ENCODE data around the gene USP49.
A peak's percentile ranks its signal among the peaks of the same experiment; 100 is the strongest.

USP49 gene

GRCh38 chr6:41931792-41932191 is 36.6 kb upstream of the USP49 start:
- no peak for DNase-seq

GRCh38 chr6:41929924-41930323 is 34.7 kb upstream of the USP49 start:
- no peak for DNase-seq

GRCh38 chr6:41927253-41927652 is 32.1 kb upstream of the USP49 start:
- no peak for DNase-seq

- no peak for DNase-seq
These were observed 27.0 kb upstream of the USP49 start for GRCh38 chr6:41922154-41922553.

DNA sequence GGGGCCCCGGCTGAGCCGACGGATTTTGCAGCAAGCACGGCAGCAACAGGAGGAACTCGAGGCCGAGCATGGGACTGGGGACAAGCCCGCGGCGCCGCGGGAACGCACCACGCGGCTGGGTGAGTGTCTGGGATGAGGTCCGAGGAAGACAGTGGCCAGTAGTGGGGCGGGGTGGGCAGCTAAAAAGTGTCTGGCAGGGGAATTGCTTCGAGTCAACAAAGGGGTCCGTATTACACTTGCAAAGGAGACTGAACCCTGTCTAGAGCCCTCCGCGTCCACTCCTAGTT is 26.5 kb upstream of the USP49 start:
- DNase-seq: no peak

DNA sequence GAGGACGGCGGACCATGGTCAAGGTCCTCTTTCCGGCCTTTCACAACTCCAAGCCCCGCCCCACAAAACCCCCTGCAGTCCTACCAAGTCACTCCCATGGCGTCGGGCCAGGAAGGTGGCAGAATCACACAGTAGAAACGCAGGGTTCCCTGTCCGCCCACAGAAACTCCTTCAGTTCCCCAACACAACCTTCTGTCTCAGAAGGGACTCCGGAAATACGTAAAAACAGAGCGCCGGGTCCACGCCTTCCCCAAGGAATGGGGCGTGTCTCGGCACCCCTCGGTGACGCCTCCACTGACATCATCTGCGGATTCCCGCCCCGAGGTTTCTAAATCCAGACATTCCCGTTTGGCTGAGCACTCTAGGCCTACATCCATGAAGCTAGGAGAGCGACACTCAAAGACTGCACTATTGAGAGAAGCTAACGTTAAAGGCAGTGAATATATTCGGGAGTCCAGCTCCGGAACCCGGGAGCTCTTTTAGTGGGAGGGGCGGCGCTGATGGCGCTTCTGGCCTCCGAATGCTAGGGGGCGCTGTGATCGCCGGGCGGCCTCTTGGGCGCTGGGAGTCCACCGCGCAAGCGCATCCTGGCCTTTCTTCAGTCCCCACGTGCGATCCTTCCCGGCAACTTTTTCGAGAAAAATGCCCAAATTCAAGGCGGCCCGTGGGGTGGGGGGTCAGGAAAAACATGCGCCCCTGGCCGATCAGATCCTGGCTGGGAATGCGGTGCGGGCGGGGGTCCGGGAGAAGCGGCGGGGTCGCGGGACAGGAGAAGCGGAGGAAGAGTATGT is 25.9 kb upstream of the USP49 start, which contains the start of the genes BYSL and MED20:
BYSL (plus strand) TSS at position 579 of the 791 bp plus-strand sequence; CDS start at position 643, 64 bp downstream.
MED20 (minus strand) TSS at position 219 of the 791 bp plus-strand sequence; CDS start at position 98, 121 bp downstream.
- peak; percentile 67 to 99 (median 95) for DNase-seq

DNA sequence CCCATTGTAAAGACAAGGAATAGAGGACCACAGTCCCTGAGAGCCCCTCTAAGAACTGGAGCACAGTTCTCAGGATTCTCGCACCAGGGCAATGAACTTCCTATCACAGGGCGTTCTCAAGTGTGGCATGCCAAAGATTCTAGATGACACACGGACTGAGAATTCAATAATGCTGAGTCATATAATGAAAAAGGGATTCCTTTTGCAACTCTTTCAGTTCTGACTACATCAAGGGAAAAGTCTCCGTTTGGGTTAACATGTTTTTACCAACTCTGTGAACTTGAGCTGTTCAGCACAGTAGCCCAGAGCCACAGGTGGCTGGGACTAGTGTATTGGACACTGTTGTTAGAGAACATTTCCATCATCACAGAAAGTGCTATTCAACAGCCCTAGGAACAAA is 22.4 kb upstream of the USP49 start:
- no peak for DNase-seq

DNA sequence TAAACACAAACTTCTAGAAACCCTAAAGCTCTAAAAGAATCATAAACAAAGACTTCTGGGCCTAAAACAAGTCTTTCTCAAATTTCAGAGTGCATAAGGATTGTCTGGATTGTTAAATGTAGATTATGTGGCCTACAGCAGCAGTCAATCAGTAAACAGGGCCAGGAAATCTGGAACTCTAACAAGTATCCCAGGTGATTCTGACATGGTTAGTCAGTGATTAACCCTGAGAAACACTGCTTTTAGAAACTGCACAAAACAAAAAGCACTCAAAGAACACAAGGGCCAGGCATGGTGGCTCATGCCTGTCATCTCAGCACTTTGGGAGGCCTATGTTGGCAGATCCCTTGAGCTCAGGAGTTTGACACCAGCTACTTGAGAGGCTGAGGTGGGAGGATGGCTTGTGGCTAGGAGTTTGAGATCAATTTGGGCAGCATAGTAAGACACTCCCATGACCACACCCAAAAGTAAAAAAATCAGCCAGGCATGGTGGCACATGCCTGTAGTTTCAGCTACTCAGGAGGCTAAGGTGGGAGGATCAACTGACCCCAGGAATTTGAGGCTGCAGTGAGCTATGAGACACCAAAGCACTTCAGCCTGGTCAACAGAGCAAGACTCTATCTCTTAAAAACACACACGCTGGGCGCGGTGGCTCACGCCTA is 19.8 kb upstream of the USP49 start:
- DNase-seq: no peak

DNA sequence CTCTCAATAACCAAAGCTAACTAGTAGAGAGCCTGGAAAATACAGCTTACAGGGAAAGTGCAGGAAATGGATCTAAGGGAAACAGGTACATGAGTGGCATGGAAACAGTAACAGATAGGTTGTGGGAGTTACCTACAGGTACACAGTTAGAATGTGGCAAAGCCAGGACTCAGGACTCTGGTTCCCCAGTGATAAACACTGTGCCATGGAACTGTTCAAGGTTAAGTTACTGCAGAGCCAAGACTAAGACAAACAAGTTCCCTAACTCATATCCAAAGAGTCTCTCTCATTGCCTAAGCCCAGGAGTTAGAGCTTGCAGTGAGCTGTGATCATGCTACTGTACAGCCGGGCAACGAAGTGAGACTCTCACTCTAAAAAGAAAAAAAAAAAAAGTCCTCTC is 19.2 kb upstream of the USP49 start:
- no peak for DNase-seq

- DNase-seq: no peak
These were observed 14.6 kb upstream of the USP49 start for GRCh38 chr6:41909727-41910126.

DNA sequence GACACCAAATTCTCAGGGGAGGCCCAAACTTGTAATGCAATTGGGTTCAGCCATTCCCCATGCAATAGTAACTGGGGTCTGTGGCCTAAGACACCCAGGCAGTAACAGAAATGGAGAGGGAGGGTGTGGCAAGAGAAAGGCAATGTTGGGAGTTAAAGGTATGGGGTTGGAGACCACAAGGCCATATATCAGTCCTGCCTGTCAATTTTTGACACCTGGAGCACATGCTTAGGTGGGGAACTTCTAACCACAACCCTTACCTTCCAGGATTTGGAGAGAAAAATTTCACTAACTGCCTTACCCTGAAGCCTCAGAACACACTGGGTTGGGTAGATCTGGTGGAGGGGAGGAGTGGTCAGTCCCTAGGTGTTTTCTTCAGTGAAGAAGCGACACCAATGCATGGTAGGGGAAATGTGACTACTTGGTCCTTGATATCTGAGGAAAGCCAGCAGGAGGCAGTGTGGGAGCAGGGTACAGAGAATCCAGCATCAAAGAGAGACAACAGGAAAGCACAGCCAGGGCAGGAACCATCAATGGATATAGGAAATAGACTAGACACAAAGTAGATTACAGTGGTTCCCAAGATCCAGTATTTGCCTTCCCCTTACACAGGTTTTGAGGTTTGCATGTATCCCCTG is 6.8 kb upstream of the USP49 start:
- DNase-seq: no peak

- no peak for DNase-seq
These were observed 5.7 kb upstream of the USP49 start for GRCh38 chr6:41900861-41901260.

DNA sequence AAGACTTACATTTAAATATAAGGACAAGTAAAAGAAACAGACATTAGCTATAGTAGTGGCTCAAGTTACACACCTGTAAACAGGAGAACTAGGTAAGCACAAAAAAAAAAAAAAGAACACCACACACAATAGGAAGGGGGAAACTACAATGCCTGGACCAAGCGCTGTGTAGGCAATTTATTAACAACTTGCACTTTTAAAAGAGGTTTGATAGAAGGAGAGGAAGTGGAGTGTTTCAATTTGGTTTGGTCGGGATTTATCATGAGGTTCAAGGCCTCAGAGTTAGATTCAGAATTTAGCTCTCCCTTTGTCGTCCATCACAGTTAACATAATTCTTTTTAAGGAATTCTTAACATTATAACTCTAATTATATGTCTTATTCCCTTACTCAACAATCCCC is 1.1 kb upstream of the USP49 start:
- DNase-seq: no peak

DNA sequence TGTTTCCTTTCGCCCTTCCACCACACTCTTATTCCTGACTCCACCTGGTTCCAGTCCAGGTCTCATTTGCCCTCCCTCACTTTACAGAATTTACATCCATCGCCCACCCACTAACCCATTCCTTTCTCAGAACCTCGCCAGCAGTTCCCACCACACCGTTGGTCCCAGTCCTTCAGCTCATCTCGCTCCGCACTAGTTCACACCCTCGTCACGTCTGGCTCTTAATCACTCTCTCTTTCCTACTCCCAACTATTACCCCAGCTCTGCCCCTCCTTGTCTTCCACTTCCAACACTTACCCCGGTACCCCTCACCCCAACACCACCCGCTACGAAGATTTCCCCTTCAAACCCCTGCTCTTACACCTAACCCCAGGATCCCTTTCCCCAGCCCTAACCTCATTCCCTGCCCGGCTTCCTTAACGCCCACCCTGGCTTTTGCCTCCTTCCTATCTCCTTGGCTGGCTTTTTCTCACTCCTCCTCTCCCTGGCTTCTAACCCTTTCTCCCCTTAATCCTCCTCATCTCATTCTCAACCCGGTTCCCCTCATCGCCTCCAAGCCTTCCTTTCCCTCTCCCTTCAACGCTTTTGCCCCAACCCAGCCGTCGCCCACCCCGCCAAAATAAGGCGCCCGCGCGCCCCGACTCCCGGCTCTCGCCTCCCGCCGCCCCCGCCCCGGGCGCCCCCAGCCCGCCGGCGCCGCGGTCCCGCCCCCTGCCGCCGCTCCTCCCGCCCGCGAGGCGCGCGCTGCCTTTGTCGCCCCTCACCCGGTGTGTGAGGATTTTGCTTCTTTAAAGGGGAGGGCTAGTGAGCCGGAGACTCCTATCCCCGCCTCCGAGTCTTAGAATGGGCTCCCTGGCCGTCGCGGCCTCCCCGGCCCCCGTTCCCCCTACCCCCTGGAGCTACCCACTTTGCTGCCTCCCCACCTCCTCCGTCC is 542 bp downstream of the USP49 start:
- DNase-seq: peak in 14 of 56 donors; percentile 3 to 88 (median 34)

GRCh38 chr6:41892921-41893564 is 2.1 kb downstream of the USP49 start:
- no peak for DNase-seq

DNA sequence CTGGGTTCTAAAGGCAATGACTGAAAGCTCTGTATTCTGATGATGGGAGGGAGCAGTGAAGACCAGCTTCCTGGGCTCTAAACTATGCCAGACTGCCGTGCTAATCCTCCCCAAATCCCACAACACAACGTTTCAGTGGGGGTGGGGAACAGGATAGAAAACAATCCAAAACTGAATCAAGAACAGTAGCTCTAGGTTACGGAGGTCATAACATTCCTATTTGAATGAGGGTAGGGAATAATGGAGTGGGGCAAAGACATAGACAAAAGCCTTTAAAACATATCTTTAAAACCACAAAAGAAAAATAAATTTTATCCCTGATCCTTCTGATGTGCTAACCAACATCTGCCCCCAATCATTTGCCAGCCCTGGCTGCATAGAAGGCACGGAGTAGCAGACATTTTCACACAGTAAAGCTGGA is 7.8 kb downstream of the USP49 start:
- no peak for DNase-seq

- DNase-seq: no peak
These were observed 9.2 kb downstream of the USP49 start for GRCh38 chr6:41885930-41886329.

- DNase-seq: no peak
These were observed 10.2 kb downstream of the USP49 start for GRCh38 chr6:41884957-41885356.

- no peak for DNase-seq
These were observed 13.7 kb downstream of the USP49 start for GRCh38 chr6:41881506-41881905.

GRCh38 chr6:41878961-41879405 is 16.2 kb downstream of the USP49 start:
- DNase-seq: no peak

- no peak for DNase-seq
These were observed 16.9 kb downstream of the USP49 start for GRCh38 chr6:41878246-41878645.

Data from nucleus accumbens (tissue), 56 donors.